Embryonic facial prominence (tissue), 1 donor: ENCODE results near the gene RRP36.
"Not testable (repeated sequence)": the region's sequence is repeated elsewhere in the genome, so short reads cannot be mapped to it uniquely, and the experiment has no call there.

Source experiments
- DNase-seq: peaks from one replicate; pipeline ENCODE4 v3.0.0-alpha.2; 2016; ENCODE audit errors: extremely low spot score

The RRP36 gene

DNA sequence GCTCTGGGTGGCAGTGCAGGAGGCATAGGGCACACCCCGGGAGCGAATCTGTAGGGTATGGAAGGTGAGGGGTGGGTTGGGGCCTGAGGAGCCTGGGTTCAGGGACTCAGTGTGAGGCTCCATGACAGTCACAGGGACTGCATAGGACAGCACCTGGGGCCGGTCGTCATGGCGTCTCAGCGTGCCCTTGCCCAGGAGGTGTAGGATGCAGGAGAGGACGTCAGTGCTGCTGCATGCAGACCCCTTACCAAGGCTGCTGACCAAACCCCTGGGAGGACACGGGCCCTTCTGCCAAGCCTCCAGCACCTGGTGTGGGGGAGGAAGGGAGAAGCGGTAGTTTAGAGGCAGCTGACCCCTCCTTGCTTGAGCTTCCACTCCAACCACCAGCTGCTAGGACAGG lies 16.3 kb downstream of the RRP36 start:
- DNase-seq = no peak

- DNase-seq = no peak
Observed at GRCh38 chr6:43038727-43039126, 17.3 kb downstream of the RRP36 start.

DNA sequence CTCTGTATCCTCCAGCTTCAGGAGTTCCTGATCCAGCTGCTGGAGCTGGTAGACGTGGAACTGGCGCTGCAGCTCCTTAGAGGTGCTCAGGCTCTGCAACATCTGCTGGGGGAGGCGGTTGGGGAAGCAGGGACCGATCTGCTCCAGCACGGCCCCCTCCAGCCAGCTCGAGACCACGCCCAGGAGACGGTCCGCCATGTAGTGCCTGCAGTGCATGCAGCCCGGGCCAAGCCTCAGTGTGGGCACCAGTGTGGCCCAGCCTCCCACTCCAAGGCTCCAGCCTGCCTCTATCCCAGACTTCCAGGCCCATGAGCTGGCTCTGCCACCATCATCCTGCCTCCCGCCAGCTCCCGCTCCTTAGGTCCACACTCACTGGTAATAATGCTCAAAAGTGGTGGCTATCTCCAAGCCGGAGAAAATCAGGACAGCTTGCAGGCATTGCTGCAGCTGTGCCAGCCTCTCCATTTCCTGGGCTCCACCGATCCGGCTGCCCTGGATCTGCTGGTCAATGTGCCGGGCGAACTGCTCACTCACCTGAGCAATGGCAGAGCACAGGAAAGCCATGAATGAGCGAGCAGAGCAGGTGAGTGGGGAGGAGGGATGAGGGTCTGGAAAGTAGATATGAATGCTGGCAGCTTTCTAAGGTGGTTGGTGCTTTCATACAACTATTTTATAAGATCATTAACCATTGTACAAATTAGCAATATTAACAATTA lies 19.3 kb downstream of the RRP36 start:
- DNase-seq = no peak

- DNase-seq = not testable (repeated sequence)
Observed at GRCh38 chr6:43041475-43041874, 20.1 kb downstream of the RRP36 start.

- no peak for DNase-seq
Observed at GRCh38 chr6:43043310-43043709, 21.9 kb downstream of the RRP36 start.

DNA sequence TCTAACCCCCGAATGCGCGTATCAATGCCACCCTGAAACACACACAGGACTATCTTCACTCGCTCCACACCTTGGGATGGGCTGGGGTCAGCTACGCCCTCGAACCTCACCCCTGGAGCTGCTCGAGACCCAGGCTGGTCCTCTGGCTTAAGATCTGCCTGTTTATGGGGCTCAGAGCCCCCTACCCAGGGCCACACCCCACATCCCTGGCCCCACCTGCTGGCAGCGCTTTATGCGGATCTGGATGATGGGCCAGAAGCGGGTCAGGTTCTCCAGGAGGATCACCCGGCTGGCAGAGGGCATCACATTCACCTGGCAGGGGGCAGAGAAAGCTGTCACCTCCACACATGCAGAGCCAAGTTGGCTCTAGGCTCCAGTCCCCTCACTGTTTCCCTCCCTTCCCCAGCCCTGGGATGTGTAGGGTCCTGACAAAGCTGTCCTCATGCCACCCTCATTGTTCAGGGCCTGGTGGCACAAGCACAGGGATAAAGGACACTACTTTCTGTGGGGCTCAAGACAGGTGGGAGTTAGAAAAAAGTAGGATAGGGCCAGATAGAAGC lies 24.0 kb downstream of the RRP36 start:
- no peak for DNase-seq

DNA sequence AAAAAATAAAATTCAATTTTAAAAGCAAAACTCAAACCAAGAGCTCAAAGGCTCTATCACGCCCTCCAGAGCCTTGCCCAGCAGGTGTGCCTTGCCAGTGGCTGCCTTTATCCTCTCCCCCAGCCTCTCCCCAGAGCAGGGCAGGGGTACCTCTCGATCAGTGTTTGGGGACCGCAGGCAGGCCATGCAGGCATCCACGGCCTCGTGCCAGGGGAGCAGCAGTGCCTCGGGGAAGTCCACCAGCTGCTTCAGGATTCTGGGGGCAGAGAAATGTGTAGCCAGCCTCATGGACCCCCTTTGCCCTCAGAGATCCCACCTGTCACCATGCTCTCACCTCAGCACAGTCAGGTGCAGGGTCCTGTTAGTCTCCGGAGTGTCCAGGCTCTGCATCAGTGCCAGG lies 26.6 kb downstream of the RRP36 start:
- DNase-seq = no peak

DNA sequence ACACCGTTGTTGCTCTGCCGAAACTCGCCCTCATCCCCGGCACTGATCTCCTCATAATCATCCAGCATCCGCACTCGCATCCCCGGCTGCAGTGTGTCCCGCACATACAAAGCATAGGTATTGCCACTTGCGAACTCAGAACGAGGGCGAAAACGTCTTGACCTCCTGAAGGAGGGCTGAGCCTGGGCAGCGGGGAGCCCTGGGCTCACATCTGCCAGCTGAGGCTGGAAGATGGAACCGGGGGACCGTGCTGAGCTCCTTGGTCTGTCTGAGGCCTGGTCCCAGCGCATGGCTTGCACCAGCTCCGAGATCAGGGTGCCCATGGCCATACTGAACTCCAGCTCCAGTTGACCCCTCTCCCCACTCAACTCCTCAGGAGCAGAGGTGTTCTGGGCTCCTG lies 29.6 kb downstream of the RRP36 start:
- no peak for DNase-seq

- DNase-seq = no peak
Observed at GRCh38 chr6:43052225-43052841, 30.9 kb downstream of the RRP36 start.

GRCh38 chr6:43052842-43053544 lies 31.6 kb downstream of the RRP36 start:
- DNase-seq = no peak

GRCh38 chr6:43053545-43054205 lies 32.3 kb downstream of the RRP36 start, which contains the start of gene CUL7:
TSS of gene CUL7 (minus strand) at chr6:43053851. CDS start at chr6:43052788, 1,063 bp downstream.
- peak; percentile 96 for DNase-seq

GRCh38 chr6:43054206-43054943 lies 33.0 kb downstream of the RRP36 start:
- no peak for DNase-seq

DNA sequence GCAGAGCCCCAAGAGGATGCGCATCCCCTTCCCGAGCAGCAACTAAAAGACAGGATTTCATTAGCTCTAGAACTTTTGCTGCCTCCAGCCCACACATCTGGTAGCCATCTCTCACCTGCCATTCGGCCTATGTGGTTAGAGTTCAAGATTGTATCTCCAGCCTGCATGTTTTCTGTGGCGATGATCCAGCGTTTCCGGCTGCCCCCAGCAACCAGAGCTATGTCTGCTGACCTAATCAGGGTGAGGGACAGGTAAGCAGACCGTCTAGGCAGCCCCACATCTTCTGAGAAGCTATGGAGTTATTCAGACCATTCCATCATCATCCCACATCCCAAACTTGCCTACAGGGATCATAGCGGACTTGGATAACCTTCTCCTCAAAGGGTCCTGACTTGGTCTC lies 34.5 kb downstream of the RRP36 start:
- no peak for DNase-seq

- no peak for DNase-seq
Observed at GRCh38 chr6:43058531-43058930, 37.1 kb downstream of the RRP36 start.

DNA sequence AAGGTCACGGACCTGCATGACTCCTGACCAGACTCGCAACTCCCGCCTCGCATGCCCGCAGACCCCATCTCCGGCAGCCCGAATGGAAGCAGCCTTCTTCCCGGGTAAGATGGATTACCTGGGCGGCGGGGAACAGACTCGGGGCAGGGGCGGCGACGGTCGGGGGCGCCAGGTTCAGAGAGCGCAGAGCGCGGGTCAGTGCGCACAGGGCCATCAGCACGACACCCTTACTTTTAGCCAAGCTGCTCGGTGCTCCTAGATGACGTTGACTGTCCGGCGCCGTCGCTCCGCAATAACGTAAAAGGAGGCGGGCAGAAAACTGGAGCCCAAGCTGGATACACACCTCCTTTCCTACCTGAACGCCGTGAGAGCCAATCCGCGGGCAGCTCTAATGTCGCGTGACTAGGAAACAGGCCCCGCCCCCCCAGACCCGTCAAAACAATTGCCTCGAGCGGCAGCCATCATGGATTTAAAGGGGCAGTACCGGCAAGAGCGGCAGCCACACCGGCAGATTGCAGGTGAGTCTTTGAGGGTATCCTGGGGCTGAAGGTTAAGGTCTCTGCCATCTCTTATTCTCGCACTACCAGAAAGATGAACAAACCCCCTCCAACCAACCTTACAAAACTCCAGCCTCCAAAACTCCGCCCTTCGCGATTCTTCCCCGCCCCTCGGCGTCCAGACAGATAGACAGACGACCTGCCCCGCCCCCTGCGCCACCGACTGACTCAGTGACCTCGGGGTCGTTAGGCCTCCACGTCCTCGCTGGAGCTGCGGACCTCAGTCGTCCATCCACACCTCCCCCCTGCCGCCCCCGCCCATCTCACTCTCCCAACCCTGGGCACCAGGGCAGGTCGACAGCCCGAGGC lies 38.0 kb downstream of the RRP36 start, which contains the start of the genes KLC4 and MRPL2:
Gene KLC4, plus strand, starts transcription at position 464 of the 866 bp plus-strand sequence. CDS start 1,705 bp downstream, outside the sequence.
Gene MRPL2, minus strand, starts transcription at position 267 of the 866 bp plus-strand sequence. Its CDS starts 53 bp downstream, at position 214.
- DNase-seq = peak; percentile 98

- DNase-seq = no peak
Observed at GRCh38 chr6:43060034-43060754, 38.8 kb downstream of the RRP36 start.

GRCh38 chr6:43060755-43061633 lies 39.6 kb downstream of the RRP36 start:
- no peak for DNase-seq

DNA sequence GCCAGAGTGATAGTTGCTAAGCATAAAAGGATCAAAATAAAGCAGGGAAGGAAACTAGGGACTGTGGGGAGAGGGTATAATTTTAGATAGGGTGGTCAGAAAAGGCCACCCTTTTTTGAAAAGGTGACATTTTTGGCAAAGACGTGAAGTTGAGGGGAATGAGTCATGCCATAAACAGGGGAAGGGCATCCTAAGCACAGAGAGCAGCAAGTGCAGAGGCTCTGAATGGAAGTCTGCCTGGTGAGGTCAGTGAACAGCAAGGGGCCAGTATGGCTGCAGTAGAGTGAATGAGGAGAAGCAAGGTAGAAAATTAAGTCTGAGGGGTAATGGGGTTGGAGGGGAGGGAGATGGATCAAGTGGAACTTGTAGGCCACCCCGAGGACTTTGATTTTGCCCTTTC lies 40.4 kb downstream of the RRP36 start:
- DNase-seq = no peak
